Left ventricle myocardium inferior (tissue), 1 donor: Measurements from ENCODE around the gene SUN2. TPM values are rescaled to one million over a fixed set of nuclear protein-coding genes. Genes with fewer than 3 reads are reported as not detected.

Experiments
- DNase-seq: peaks from one replicate; pipeline ENCODE4 v3.0.0-alpha.2; 2020
- H3K27ac ChIP-seq: fragments of 200-600 bp; replicated peaks from 2 replicates; pipeline ENCODE4 v1.8.0; 2021
- H3K27me3 ChIP-seq: fragments of 200-600 bp; 2 replicates; pipeline ENCODE4 v1.8.0; 2021; ENCODE audit warnings: low read depth
- H3K36me3 ChIP-seq: fragments of 200-600 bp; 2 replicates; pipeline ENCODE4 v1.8.0; 2021
- H3K4me1 ChIP-seq: fragments of 200-600 bp; 2 replicates; pipeline ENCODE4 v1.8.0; 2021
- H3K4me3 ChIP-seq: fragments of 200-600 bp; 2 replicates; pipeline ENCODE4 v1.8.0; 2021; ENCODE audit warnings: mild to moderate bottlenecking, moderate library complexity
- H3K9me3 ChIP-seq: fragments of 200-600 bp; replicated peaks from 2 replicates; pipeline ENCODE4 v1.8.0; 2021
- CTCF ChIP-seq: fragments of 200-600 bp; IDR thresholded peaks from 2 replicates; pipeline ENCODE4 v1.8.0; 2021; ENCODE audit warnings: antibody characterized with exemption, mild to moderate bottlenecking, borderline replicate concordance
- intact Hi-C: fragments of 100-400 bp; cut with micrococcal nuclease; formaldehyde crosslinking; loops from one replicate; pipeline ENCODE4 v1.11.0; 2022
- total RNA-seq: library from RNA; stranded (reverse); fragmentation: NEBNext Ultra II Directional; extraction: Animal tissue kit (Norgen Biotek cat#: 25700); gene quantifications from one replicate; pipeline ENCODE4 v1.2.1, GENCODE V29; 2021
- donor health status: DM: no; HTN: yes; CAD: no; lungs with severe emphysema.

The SUN2 gene
- total RNA-seq, 1 donor from 2014 or later: 116 TPM

- intact Hi-C loops: no loop called here
- H3K4me1 ChIP-seq: peaks cover 56% of the 10 kb centered on the region
Observed at GRCh38 chr22:38694049-38694448, 61.7 kb downstream of the SUN2 start.

GRCh38 chr22:38689651-38690050, 66.1 kb downstream of the SUN2 start:
- no peak for TF ChIP-seq CTCF
- H3K9me3 ChIP-seq: no peaks in the 10 kb centered on the region

More at GRCh38 chr22:38694049-38694448, 61.7 kb downstream of the SUN2 start:
- no peak for TF ChIP-seq CTCF
- H3K4me3 ChIP-seq: no peak overlapping the region
- H3K27ac ChIP-seq: no peak overlapping the region
- no peaks in the 10 kb centered on the region for H3K27me3 ChIP-seq
- H3K36me3 ChIP-seq: peaks cover 37% of the 10 kb centered on the region
- no peaks in the 10 kb centered on the region for H3K9me3 ChIP-seq
- no peak for DNase-seq

GRCh38 chr22:38685761-38686160, 70.0 kb downstream of the SUN2 start:
- no peaks in the 10 kb centered on the region for H3K27me3 ChIP-seq
- H3K4me3 ChIP-seq: no peak overlapping the region
- H3K27ac ChIP-seq: no peak overlapping the region
- DNase-seq: no peak
- intact Hi-C loops: no loop called here
- peaks cover 22% of the 10 kb centered on the region for H3K4me1 ChIP-seq
- no peak for TF ChIP-seq CTCF
- H3K36me3 ChIP-seq: peaks cover 77% of the 10 kb centered on the region
- no peaks in the 10 kb centered on the region for H3K9me3 ChIP-seq

More at GRCh38 chr22:38689651-38690050, 66.1 kb downstream of the SUN2 start:
- no peak overlapping the region for H3K27ac ChIP-seq
- peaks cover 80% of the 10 kb centered on the region for H3K36me3 ChIP-seq
- no peak for DNase-seq
- no peaks in the 10 kb centered on the region for H3K27me3 ChIP-seq
- no peak overlapping the region for H3K4me3 ChIP-seq
- intact Hi-C loops: no loop called here
- H3K4me1 ChIP-seq: peaks cover 13% of the 10 kb centered on the region

GRCh38 chr22:38684895-38685294, 70.9 kb downstream of the SUN2 start:
- no peak overlapping the region for H3K4me3 ChIP-seq
- TF ChIP-seq CTCF: no peak
- intact Hi-C loops: no loop called here
- H3K36me3 ChIP-seq: peaks cover 69% of the 10 kb centered on the region
- peaks cover 22% of the 10 kb centered on the region for H3K4me1 ChIP-seq
- H3K27ac ChIP-seq: no peak overlapping the region
- no peaks in the 10 kb centered on the region for H3K27me3 ChIP-seq
- no peaks in the 10 kb centered on the region for H3K9me3 ChIP-seq
- DNase-seq: no peak

Other genes with a start within 250 kb of the SUN2 start
- 228 TPM for gene DDX17, start 249.7 kb downstream of the SUN2 start, total RNA-seq
- 1.0 TPM for gene DMC1, start 185.8 kb downstream of the SUN2 start, total RNA-seq
- gene FAM227A, start 99.6 kb downstream of the SUN2 start, total RNA-seq: 1.0 TPM
- gene CBY1, start 99.4 kb downstream of the SUN2 start, total RNA-seq: 44.4 TPM
- gene TOMM22, start 74.0 kb downstream of the SUN2 start, total RNA-seq: 66.6 TPM
- 18.7 TPM for gene JOSD1, start 55.1 kb downstream of the SUN2 start, total RNA-seq
- 28.9 TPM for gene GTPBP1, start 50.1 kb downstream of the SUN2 start, total RNA-seq
- gene DNAL4, start 38.1 kb upstream of the SUN2 start, total RNA-seq: 10.0 TPM
- gene NPTXR, start 88.0 kb upstream of the SUN2 start, total RNA-seq: 23.3 TPM
- gene CBX6, start 116.2 kb upstream of the SUN2 start, total RNA-seq: 32.9 TPM
- 0.41 TPM for gene APOBEC3A, start 201.6 kb upstream of the SUN2 start, total RNA-seq
- 0.52 TPM for gene APOBEC3B, start 226.3 kb upstream of the SUN2 start, total RNA-seq